HK-2 (cell line): ENCODE measurements around the gene TMEM209.
"Not testable (repeated sequence)": the region's sequence is repeated elsewhere in the genome, so short reads cannot be mapped to it uniquely, and the experiment has no call there.

Experiments used
- DNase-seq: peaks from one replicate; pipeline ENCODE4 v3.0.0-alpha.2; 2018; ENCODE audit not compliant: unreplicated experiment

The TMEM209 gene

GRCh38 chr7:130162196-130162595, 43.0 kb downstream of the TMEM209 start:
- no peak for DNase-seq

GRCh38 chr7:130160455-130160854, 44.8 kb downstream of the TMEM209 start:
- DNase-seq: no peak

- DNase-seq: no peak
Observed at GRCh38 chr7:130160023-130160422, 45.2 kb downstream of the TMEM209 start.

GRCh38 chr7:130157700-130158099, 47.5 kb downstream of the TMEM209 start:
- no peak for DNase-seq

- DNase-seq: no peak
Observed at GRCh38 chr7:130156140-130156539, 49.1 kb downstream of the TMEM209 start.

GRCh38 chr7:130154501-130155317, 50.5 kb downstream of the TMEM209 start:
- no peak for DNase-seq

GRCh38 chr7:130154131-130154500, 51.1 kb downstream of the TMEM209 start:
- DNase-seq: no peak

GRCh38 chr7:130153211-130153908, 51.8 kb downstream of the TMEM209 start:
- no peak for DNase-seq

- DNase-seq: no peak
Observed at GRCh38 chr7:130152493-130153210, 52.6 kb downstream of the TMEM209 start.

- DNase-seq: no peak
Observed at GRCh38 chr7:130151591-130152492, 53.4 kb downstream of the TMEM209 start.

- DNase-seq: no peak
Observed at GRCh38 chr7:130150587-130150986, 54.6 kb downstream of the TMEM209 start.

- DNase-seq: no peak
Observed at GRCh38 chr7:130149281-130150139, 55.7 kb downstream of the TMEM209 start.

GRCh38 chr7:130148561-130148960, 56.6 kb downstream of the TMEM209 start:
- no peak for DNase-seq

- no peak for DNase-seq
Observed at GRCh38 chr7:130147710-130148325, 57.4 kb downstream of the TMEM209 start.

- no peak for DNase-seq
Observed at GRCh38 chr7:130146693-130147405, 58.4 kb downstream of the TMEM209 start.

- not testable (repeated sequence) for DNase-seq
Observed at GRCh38 chr7:130146142-130146541, 59.1 kb downstream of the TMEM209 start.

GRCh38 chr7:130145424-130146100, 59.6 kb downstream of the TMEM209 start:
- no peak for DNase-seq

- DNase-seq: peak; percentile 67
Observed at GRCh38 chr7:130144312-130145171, 60.7 kb downstream of the TMEM209 start.
